Smooth muscle cell (in vitro differentiated cells): ENCODE results near the gene HRNR. TPM values are rescaled to one million over a fixed set of nuclear protein-coding genes. Genes with fewer than 3 reads are reported as not detected.

ENCODE experiments used
- DNase-seq: peaks from one replicate; lab custom pipeline; 2025; ENCODE audit not compliant: unreplicated experiment; lab: John Stamatoyannopoulos, UW
- H2AFZ ChIP-seq: fragments of 200-600 bp; sonication (generic); 2 replicates; pipeline ENCODE4 v1.6.0; 2016; ENCODE audit warnings: antibody characterized with exemption, low read depth, mild to moderate bottlenecking
- H3F3A ChIP-seq: fragments of 200-600 bp; sonication (generic); 2 replicates; pipeline ENCODE4 v1.6.0; 2017; ENCODE audit warnings: antibody characterized with exemption, low read depth
- H3K27ac ChIP-seq: fragments of 200-600 bp; sonication (generic); 2 replicates; pipeline ENCODE4 v1.5.1; 2016; ENCODE audit warnings: low read depth, mild to moderate bottlenecking
- H3K27me3 ChIP-seq: fragments of 200-600 bp; sonication (generic); 2 replicates; pipeline ENCODE4 v1.6.1; 2016; ENCODE audit warnings: low read depth, mild to moderate bottlenecking
- H3K36me3 ChIP-seq: fragments of 200-600 bp; sonication (generic); 2 replicates; pipeline ENCODE4 v1.5.1; 2016; ENCODE audit warnings: low read depth
- H3K4me1 ChIP-seq: fragments of 200-600 bp; sonication (generic); 2 replicates; pipeline ENCODE4 v1.5.1; 2016; ENCODE audit warnings: low read depth
- H3K4me2 ChIP-seq: fragments of 200-600 bp; sonication (generic); 2 replicates; pipeline ENCODE4 v1.6.0; 2016; ENCODE audit warnings: mild to moderate bottlenecking
- H3K4me3 ChIP-seq: fragments of 200-600 bp; sonication (generic); 2 replicates; pipeline ENCODE4 v1.5.1; 2016; ENCODE audit warnings: mild to moderate bottlenecking
- H3K79me2 ChIP-seq: fragments of 200-600 bp; sonication (generic); 2 replicates; pipeline ENCODE4 v1.6.0; 2016; ENCODE audit warnings: low read depth, mild to moderate bottlenecking
- H3K9ac ChIP-seq: fragments of 200-600 bp; sonication (generic); 2 replicates; pipeline ENCODE4 v1.6.0; 2016; ENCODE audit warnings: low read depth
- H3K9me3 ChIP-seq: fragments of 200-600 bp; sonication (generic); replicated peaks from 2 replicates; pipeline ENCODE4 v1.5.1; 2016; ENCODE audit warnings: low read depth
- H4K20me1 ChIP-seq: fragments of 200-600 bp; sonication (generic); 2 replicates; pipeline ENCODE4 v1.6.0; 2016; ENCODE audit warnings: low read depth
- CTCF ChIP-seq: fragments of 200-600 bp; sonication (generic); IDR thresholded peaks from 2 replicates; pipeline ENCODE4 v1.5.1; 2017; ENCODE audit warnings: borderline replicate concordance, mild to moderate bottlenecking, antibody characterized with exemption; ENCODE audit not compliant: insufficient read depth, poor library complexity, severe bottlenecking
- WGBS: methylation state at CpG from one replicate; pipeline ENCODE4 v1.1.7; 2016; ENCODE audit warnings: low lambda C conversion rate; 5-methylcytosine and 5-hydroxymethylcytosine counted together
- polyA plus RNA-seq: library from polyadenylated mRNA; unstranded; fragments of >200 nt; fragmentation: Nextera tagmentation; extraction: Ambion mirVana; gene quantifications from 2 replicates; pipeline ENCODE4 v1.2.1, GENCODE V29; 2016
- total RNA-seq: library from RNA; depleted of rRNA; stranded (reverse); fragments of >200 nt; gene quantifications from 2 replicates; pipeline ENCODE4 v1.2.3, GENCODE V29; 2014

Gene HRNR
- total and polyA plus RNA-seq, 2 experiments from 2014 or later: not detected

GRCh38 chr1:152185544-152186391 is 38.2 kb downstream of the HRNR start:
- Histone ChIP-seq H3K9me3 (no peaks in the 10 kb centered on the region), H3K36me3 (no peaks in the 10 kb centered on the region), H3K27ac (no peak overlapping the region), H3K4me3 (no peak overlapping the region), H2AFZ (no peak overlapping the region), H4K20me1 (no peaks in the 10 kb centered on the region), H3K79me2 (no peaks in the 10 kb centered on the region), H3K27me3 (no peaks in the 10 kb centered on the region), H3F3A (no peaks in the 10 kb centered on the region), H3K4me1 (no peaks in the 10 kb centered on the region), H3K4me2 (no peak overlapping the region), H3K9ac (no peak overlapping the region)
- TF ChIP-seq CTCF: peak; percentile 69
- WGBS: 19% methylated on average over 8 of the region's 8 CpGs
- DNase-seq: no peak

- no peak for DNase-seq
- Histone ChIP-seq H2AFZ (no peak overlapping the region), H3K27ac (no peak overlapping the region)
Observed at GRCh38 chr1:152182944-152183361, 41.0 kb downstream of the HRNR start.

GRCh38 chr1:152182431-152182830 is 41.6 kb downstream of the HRNR start:
- Histone ChIP-seq H3K4me3 (no peak overlapping the region), H3K79me2 (no peaks in the 10 kb centered on the region), H4K20me1 (no peaks in the 10 kb centered on the region), H3K4me1 (no peaks in the 10 kb centered on the region), H3K9ac (no peak overlapping the region), H3K9me3 (no peaks in the 10 kb centered on the region), H3K27ac (no peak overlapping the region), H3K36me3 (no peaks in the 10 kb centered on the region), H3K27me3 (no peaks in the 10 kb centered on the region), H2AFZ (no peak overlapping the region), H3F3A (no peaks in the 10 kb centered on the region), H3K4me2 (no peak overlapping the region)
- 73% methylated on average over 2 of the region's 2 CpGs for WGBS
- TF ChIP-seq CTCF: no peak
- no peak for DNase-seq

More at GRCh38 chr1:152182944-152183361, 41.0 kb downstream of the HRNR start:
- Histone ChIP-seq H4K20me1 (no peaks in the 10 kb centered on the region), H3K4me3 (no peak overlapping the region), H3F3A (no peaks in the 10 kb centered on the region), H3K79me2 (no peaks in the 10 kb centered on the region), H3K4me2 (no peak overlapping the region), H3K27me3 (no peaks in the 10 kb centered on the region), H3K9me3 (no peaks in the 10 kb centered on the region), H3K36me3 (no peaks in the 10 kb centered on the region), H3K4me1 (no peaks in the 10 kb centered on the region), H3K9ac (no peak overlapping the region)
- 66% methylated on average over 2 of the region's 2 CpGs for WGBS
- TF ChIP-seq CTCF: no peak

GRCh38 chr1:152179566-152179965 is 44.4 kb downstream of the HRNR start:
- WGBS: 89% methylated on average over 1 of the region's 1 CpG
- no peak for TF ChIP-seq CTCF
- H3K9ac ChIP-seq: no peak overlapping the region
- H3F3A ChIP-seq: no peaks in the 10 kb centered on the region
- no peaks in the 10 kb centered on the region for H3K9me3 ChIP-seq
- H3K27ac ChIP-seq: no peak overlapping the region
- H3K4me3 ChIP-seq: no peak overlapping the region
- no peaks in the 10 kb centered on the region for H3K4me1 ChIP-seq
- H3K27me3 ChIP-seq: no peaks in the 10 kb centered on the region
- no peak for DNase-seq
- no peaks in the 10 kb centered on the region for H3K79me2 ChIP-seq
- H3K4me2 ChIP-seq: no peak overlapping the region
- H2AFZ ChIP-seq: no peak overlapping the region
- H4K20me1 ChIP-seq: no peaks in the 10 kb centered on the region
- no peaks in the 10 kb centered on the region for H3K36me3 ChIP-seq
